HG03280 (cell line): ENCODE data around the gene PTPRF.
"Not testable (repeated sequence)": the region's sequence is repeated elsewhere in the genome, so short reads cannot be mapped to it uniquely, and the experiment has no call there.

Source experiments
- ATAC-seq: cut with Tn5 transposase; IDR thresholded peaks from one replicate; pipeline ENCODE4 v1.9.1; 2021; ENCODE audit warnings: mild to moderate bottlenecking, moderate library complexity; ENCODE audit not compliant: unreplicated experiment

Gene PTPRF

GRCh38 chr1:43530483-43531106 lies at the start of gene PTPRF:
TSS of gene PTPRF (plus strand) at chr1:43530883. CDS start at chr1:43545076, 14,193 bp downstream.
- ATAC-seq, result no peak

GRCh38 chr1:43481491-43481890 lies 49.2 kb upstream of the PTPRF start:
- no peak for ATAC-seq

GRCh38 chr1:43482215-43482614 lies 48.5 kb upstream of the PTPRF start:
- ATAC-seq, result no peak

GRCh38 chr1:43484367-43484766 lies 46.3 kb upstream of the PTPRF start:
- ATAC-seq, result no peak

GRCh38 chr1:43488165-43488564 lies 42.5 kb upstream of the PTPRF start:
- ATAC-seq, result no peak

GRCh38 chr1:43491061-43491460 lies 39.6 kb upstream of the PTPRF start:
- ATAC-seq, result no peak

- no peak for ATAC-seq
Measured at GRCh38 chr1:43492826-43493225, 37.9 kb upstream of the PTPRF start.

GRCh38 chr1:43493661-43494450 lies 36.8 kb upstream of the PTPRF start:
- no peak for ATAC-seq

GRCh38 chr1:43495204-43495603 lies 35.5 kb upstream of the PTPRF start:
- ATAC-seq, result no peak

- no peak for ATAC-seq
Measured at GRCh38 chr1:43499898-43500297, 30.8 kb upstream of the PTPRF start.

- not testable (repeated sequence) for ATAC-seq
Measured at GRCh38 chr1:43501806-43502205, 28.9 kb upstream of the PTPRF start.

GRCh38 chr1:43503534-43503933 lies 27.1 kb upstream of the PTPRF start:
- ATAC-seq, result no peak

GRCh38 chr1:43505077-43505780 lies 25.5 kb upstream of the PTPRF start:
- ATAC-seq, result no peak

- no peak for ATAC-seq
Measured at GRCh38 chr1:43506233-43506632, 24.4 kb upstream of the PTPRF start.

- ATAC-seq, result no peak
Measured at GRCh38 chr1:43507296-43508295, 23.1 kb upstream of the PTPRF start.

- ATAC-seq, result no peak
Measured at GRCh38 chr1:43509007-43509739, 21.5 kb upstream of the PTPRF start.

- no peak for ATAC-seq
Measured at GRCh38 chr1:43509740-43510375, 20.8 kb upstream of the PTPRF start.

- no peak for ATAC-seq
Measured at GRCh38 chr1:43510621-43511020, 20.1 kb upstream of the PTPRF start.

- no peak for ATAC-seq
Measured at GRCh38 chr1:43511394-43511793, 19.3 kb upstream of the PTPRF start.
